OCI-LY7 (cell line): ENCODE results near the gene CDKAL1. TPM values are rescaled to one million over a fixed set of nuclear protein-coding genes. Genes with fewer than 3 reads are reported as not detected.

Experiments
- BruUV-seq: library from RNA; stranded (reverse); fragments of 400-500 nt; replicated peaks from 2 replicates; lab custom pipeline; 2021; lab: Mats Ljungman, UMichigan
- CTCF ChIA-PET: fragments of 300-600 bp; sonication (Branson Sonifier 250); formaldehyde crosslinking; loops from one replicate; lab custom pipeline; 2022; ENCODE audit warnings: antibody characterized with exemption; ENCODE audit not compliant: unreplicated experiment; lab: Charles Lee
- POLR2A ChIA-PET: fragments of 300-600 bp; sonication (Branson Sonifier 250); formaldehyde crosslinking; loops from one replicate; lab custom pipeline; 2022; ENCODE audit warnings: antibody characterized with exemption; lab: Charles Lee
- DNase-seq: peaks from one replicate; pipeline ENCODE4 v3.0.0-alpha.2; 2015; ENCODE audit warnings: low spot score
- H2AFZ ChIP-seq: fragments of 200-600 bp; sonication (generic), shearing (Covaris generic); 2 replicates; pipeline ENCODE4 v1.6.1; 2014; ENCODE audit warnings: mild to moderate bottlenecking, antibody characterized with exemption, low read length, moderate library complexity
- H3K27ac ChIP-seq: fragments of 200-600 bp; sonication (generic); 2 replicates; pipeline ENCODE4 v1.5.1; 2014; ENCODE audit warnings: mixed run types, low read depth, mild to moderate bottlenecking, moderate library complexity, low read length, inconsistent platforms; ENCODE audit not compliant: poor library complexity, severe bottlenecking
- H3K36me3 ChIP-seq: fragments of 200-600 bp; sonication (generic); 2 replicates; pipeline ENCODE4 v1.6.1; 2014; ENCODE audit warnings: mild to moderate bottlenecking, antibody characterized with exemption, low read length, moderate library complexity, mixed read lengths; ENCODE audit not compliant: insufficient read depth
- H3K4me1 ChIP-seq: fragments of 200-600 bp; sonication (generic); 2 replicates; pipeline ENCODE4 v1.5.1; 2014; ENCODE audit warnings: mild to moderate bottlenecking, low read length; ENCODE audit not compliant: insufficient read depth, poor library complexity, severe bottlenecking
- H3K4me2 ChIP-seq: fragments of 200-600 bp; sonication (generic); 2 replicates; pipeline ENCODE4 v1.6.1; 2014; ENCODE audit warnings: mild to moderate bottlenecking, low read length
- H3K4me3 ChIP-seq: fragments of 200-600 bp; sonication (generic); 2 replicates; pipeline ENCODE4 v1.5.1; 2014; ENCODE audit warnings: mild to moderate bottlenecking, low read depth, low read length; ENCODE audit not compliant: poor library complexity, severe bottlenecking
- H3K79me2 ChIP-seq: fragments of 200-600 bp; sonication (generic); 2 replicates; pipeline ENCODE4 v1.6.1; 2016; ENCODE audit warnings: low read depth, mild to moderate bottlenecking, low read length, moderate library complexity, mixed read lengths; ENCODE audit not compliant: insufficient read depth
- H3K9me2 ChIP-seq: fragments of 200-600 bp; sonication (generic); 2 replicates; pipeline ENCODE4 v1.6.1; 2016; ENCODE audit warnings: mild to moderate bottlenecking, low read length, mixed read lengths; ENCODE audit not compliant: insufficient read depth
- H3K9me3 ChIP-seq: fragments of 200-600 bp; sonication (generic); 2 replicates; pipeline ENCODE4 v1.6.1; 2014; ENCODE audit warnings: mild to moderate bottlenecking, mixed run types, low read length, mixed read lengths
- H4K20me1 ChIP-seq: fragments of 200-600 bp; sonication (generic); 2 replicates; pipeline ENCODE4 v1.6.1; 2014; ENCODE audit warnings: mild to moderate bottlenecking, antibody characterized with exemption, low read length, moderate library complexity, mixed read lengths; ENCODE audit not compliant: insufficient read depth
- EZH2phosphoT487 ChIP-seq: fragments of 200-600 bp; sonication (generic); IDR thresholded peaks from 2 replicates; pipeline ENCODE4 v1.6.1; 2018; ENCODE audit warnings: low read depth, borderline replicate concordance, mild to moderate bottlenecking, mixed run types, antibody characterized with exemption, low read length, moderate library complexity, mixed read lengths
- intact Hi-C: fragments of 100-400 bp; cut with micrococcal nuclease; formaldehyde crosslinking; loops from one replicate; pipeline ENCODE4 v1.10.0; 2022; ENCODE audit not compliant: unreplicated experiment
- total RNA-seq, 2 experiments: library from RNA; depleted of rRNA in 1 of 2; stranded (reverse); fragments of >200 nt in 1 of 2; shearing (Covaris generic) in 1 of 2; gene quantifications; 2 replicates each; pipeline ENCODE4 v1.2.3, GENCODE V29; 2014 to 2022
- TF ChIP-seq, protein P1 (sequence below): fragments of 200-600 bp; sonication (generic); conservative IDR thresholded peaks from 2 replicates; pipeline ENCODE4 v1.5.1; 2014; ENCODE audit warnings: mild to moderate bottlenecking, antibody characterized with exemption, low read length, moderate library complexity, mixed read lengths

Gene CDKAL1
- total RNA-seq, 2 experiments from 2014 or later = 19.9 to 21.1 TPM

DNA sequence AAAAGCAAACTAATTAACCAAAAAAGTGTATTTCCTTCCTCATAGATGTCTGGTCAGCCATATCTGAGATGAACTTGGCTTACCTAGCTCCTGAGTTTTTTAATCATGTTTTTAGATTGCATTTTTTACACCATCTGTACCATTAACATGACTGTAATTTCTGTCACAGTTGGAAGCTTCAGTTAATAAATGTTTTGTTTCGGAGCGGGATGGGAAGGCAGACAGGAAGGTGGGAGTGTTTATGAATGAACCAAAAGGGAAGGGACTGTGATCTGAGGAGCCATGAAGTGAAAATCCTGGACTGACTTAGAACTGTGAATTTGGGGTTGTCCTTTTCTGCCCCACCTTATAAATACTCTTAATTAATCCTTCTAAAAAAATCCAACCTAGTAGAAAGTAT lies 613.7 kb downstream of the CDKAL1 start:
- Histone ChIP-seq H3K9me2 (no peaks in the 10 kb centered on the region), H3K9me3 (no peaks in the 10 kb centered on the region), H3K4me2 (no peak overlapping the region), H3K36me3 (no peaks in the 10 kb centered on the region), H3K27ac (no peak overlapping the region), H3K79me2 (no peaks in the 10 kb centered on the region), H3K4me1 (no peaks in the 10 kb centered on the region), H2AFZ (no peak overlapping the region), H3K4me3 (no peak overlapping the region), H4K20me1 (no peaks in the 10 kb centered on the region)
- ChIA-PET CTCF (no interaction called here), POLR2A (no interaction called here)
- no TSS peak for BruUV-seq
- TF ChIP-seq EZH2phosphoT487 = no peak
- TF ChIP-seq, protein P1, sequence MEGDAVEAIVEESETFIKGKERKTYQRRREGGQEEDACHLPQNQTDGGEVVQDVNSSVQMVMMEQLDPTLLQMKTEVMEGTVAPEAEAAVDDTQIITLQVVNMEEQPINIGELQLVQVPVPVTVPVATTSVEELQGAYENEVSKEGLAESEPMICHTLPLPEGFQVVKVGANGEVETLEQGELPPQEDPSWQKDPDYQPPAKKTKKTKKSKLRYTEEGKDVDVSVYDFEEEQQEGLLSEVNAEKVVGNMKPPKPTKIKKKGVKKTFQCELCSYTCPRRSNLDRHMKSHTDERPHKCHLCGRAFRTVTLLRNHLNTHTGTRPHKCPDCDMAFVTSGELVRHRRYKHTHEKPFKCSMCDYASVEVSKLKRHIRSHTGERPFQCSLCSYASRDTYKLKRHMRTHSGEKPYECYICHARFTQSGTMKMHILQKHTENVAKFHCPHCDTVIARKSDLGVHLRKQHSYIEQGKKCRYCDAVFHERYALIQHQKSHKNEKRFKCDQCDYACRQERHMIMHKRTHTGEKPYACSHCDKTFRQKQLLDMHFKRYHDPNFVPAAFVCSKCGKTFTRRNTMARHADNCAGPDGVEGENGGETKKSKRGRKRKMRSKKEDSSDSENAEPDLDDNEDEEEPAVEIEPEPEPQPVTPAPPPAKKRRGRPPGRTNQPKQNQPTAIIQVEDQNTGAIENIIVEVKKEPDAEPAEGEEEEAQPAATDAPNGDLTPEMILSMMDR = no peak
- intact Hi-C loops = no loop called here
- DNase-seq = no peak

DNA sequence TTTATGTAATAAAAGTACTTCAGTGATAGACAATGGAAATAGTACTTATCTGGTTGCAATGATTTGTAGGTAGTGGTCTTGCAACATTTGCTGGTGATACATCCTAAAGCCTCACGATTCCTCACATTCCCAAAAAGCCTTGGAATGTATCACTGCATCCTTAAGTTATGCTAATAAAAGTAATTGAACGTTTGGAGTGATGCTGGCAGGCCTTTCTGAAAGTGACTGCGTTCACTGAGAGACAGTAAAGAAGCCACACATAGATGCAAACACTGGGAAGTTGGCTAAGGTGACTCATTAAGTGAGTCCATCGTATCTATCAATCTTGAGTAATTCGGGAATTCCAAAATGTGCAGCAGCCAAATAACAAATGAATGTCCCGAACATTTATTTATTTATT lies 615.2 kb downstream of the CDKAL1 start:
- Histone ChIP-seq H3K4me3 (no peak overlapping the region), H3K4me1 (no peaks in the 10 kb centered on the region), H4K20me1 (no peaks in the 10 kb centered on the region), H3K79me2 (no peaks in the 10 kb centered on the region), H3K4me2 (no peak overlapping the region), H3K9me3 (no peaks in the 10 kb centered on the region), H3K27ac (no peak overlapping the region), H2AFZ (no peak overlapping the region), H3K9me2 (no peaks in the 10 kb centered on the region), H3K36me3 (no peaks in the 10 kb centered on the region)
- DNase-seq = no peak
- POLR2A ChIA-PET = no interaction called here
- TF ChIP-seq, protein P1 = no peak
- TF ChIP-seq EZH2phosphoT487 = no peak
- CTCF ChIA-PET = no interaction called here
- intact Hi-C loops = no loop called here
- BruUV-seq = no TSS peak

DNA sequence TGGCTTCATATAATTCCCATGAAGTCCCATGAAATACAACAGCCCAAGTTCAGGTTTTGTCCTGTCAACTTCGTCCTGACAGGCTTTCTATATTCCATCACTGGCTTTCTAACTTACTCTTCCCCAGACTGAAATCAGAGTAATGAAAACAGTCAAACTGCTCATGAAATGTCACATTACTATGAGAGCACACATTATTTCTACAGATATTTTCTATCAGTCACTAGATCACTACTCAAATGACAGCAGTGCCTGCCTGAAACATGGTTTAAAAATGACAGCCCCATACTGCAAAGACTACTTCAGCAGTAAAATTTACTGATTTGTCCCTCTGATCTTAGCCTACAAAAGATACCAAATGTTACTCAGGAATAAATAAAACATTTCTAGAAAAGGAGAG lies 616.4 kb downstream of the CDKAL1 start:
- DNase-seq = no peak
- H3K79me2 ChIP-seq = no peaks in the 10 kb centered on the region
- ChIA-PET CTCF (no interaction called here), POLR2A (no interaction called here)
- no peak overlapping the region for H2AFZ ChIP-seq
- no peak overlapping the region for H3K27ac ChIP-seq
- BruUV-seq = no TSS peak
- H4K20me1 ChIP-seq = no peaks in the 10 kb centered on the region
- no peaks in the 10 kb centered on the region for H3K9me2 ChIP-seq
- H3K4me3 ChIP-seq = no peak overlapping the region
- intact Hi-C loops = no loop called here
- TF ChIP-seq, protein P1 = no peak
- no peak for TF ChIP-seq EZH2phosphoT487
- no peaks in the 10 kb centered on the region for H3K36me3 ChIP-seq
- H3K9me3 ChIP-seq = no peaks in the 10 kb centered on the region
- no peak overlapping the region for H3K4me2 ChIP-seq
- no peaks in the 10 kb centered on the region for H3K4me1 ChIP-seq
